Activated naive CD8-positive, alpha-beta T cell treated with anti-CD3 and anti-CD28 coated beads, Interleukin-2, amount 50 U/mL, for 16 hours (primary cell): ENCODE measurements around the gene GABBR2.

ENCODE experiments used
- DNase-seq: peaks from one replicate; pipeline ENCODE4 v3.0.0-alpha.2; 2020; ENCODE audit warnings: low read depth, low spot score

Gene GABBR2

GRCh38 chr9:98370300-98370975 lies 338.3 kb downstream of the GABBR2 start:
- no peak for DNase-seq

- no peak for DNase-seq
Measured at GRCh38 chr9:98369896-98370295, 338.8 kb downstream of the GABBR2 start.

GRCh38 chr9:98369471-98369870 lies 339.3 kb downstream of the GABBR2 start:
- DNase-seq = no peak

GRCh38 chr9:98369066-98369425 lies 339.7 kb downstream of the GABBR2 start:
- no peak for DNase-seq

GRCh38 chr9:98368366-98369065 lies 340.2 kb downstream of the GABBR2 start:
- DNase-seq = no peak

GRCh38 chr9:98367923-98368322 lies 340.8 kb downstream of the GABBR2 start:
- DNase-seq = no peak

GRCh38 chr9:98367371-98367900 lies 341.3 kb downstream of the GABBR2 start:
- no peak for DNase-seq

- no peak for DNase-seq
Measured at GRCh38 chr9:98365781-98366180, 343.0 kb downstream of the GABBR2 start.

GRCh38 chr9:98365227-98365669 lies 343.5 kb downstream of the GABBR2 start:
- DNase-seq = no peak

- DNase-seq = no peak
Measured at GRCh38 chr9:98364086-98364485, 344.6 kb downstream of the GABBR2 start.

GRCh38 chr9:98363644-98364043 lies 345.1 kb downstream of the GABBR2 start:
- DNase-seq = no peak

GRCh38 chr9:98362624-98363252 lies 346.0 kb downstream of the GABBR2 start:
- DNase-seq = no peak

GRCh38 chr9:98361645-98362044 lies 347.1 kb downstream of the GABBR2 start:
- no peak for DNase-seq

GRCh38 chr9:98360176-98360708 lies 348.5 kb downstream of the GABBR2 start:
- no peak for DNase-seq

GRCh38 chr9:98359569-98359968 lies 349.2 kb downstream of the GABBR2 start:
- no peak for DNase-seq

- no peak for DNase-seq
Measured at GRCh38 chr9:98357921-98358535, 350.7 kb downstream of the GABBR2 start.

- no peak for DNase-seq
Measured at GRCh38 chr9:98356953-98357690, 351.6 kb downstream of the GABBR2 start.

GRCh38 chr9:98356326-98356725 lies 352.4 kb downstream of the GABBR2 start:
- no peak for DNase-seq

GRCh38 chr9:98351370-98351769 lies 357.4 kb downstream of the GABBR2 start:
- DNase-seq = no peak

- no peak for DNase-seq
Measured at GRCh38 chr9:98347642-98348041, 361.1 kb downstream of the GABBR2 start.

GRCh38 chr9:98345011-98345410 lies 363.7 kb downstream of the GABBR2 start:
- DNase-seq = no peak
